HG03135 (cell line): ENCODE results near the gene GADL1.

Experiments
- ATAC-seq: cut with Tn5 transposase; IDR thresholded peaks from one replicate; pipeline ENCODE4 v1.9.1; 2021; ENCODE audit warnings: mild to moderate bottlenecking, moderate library complexity; ENCODE audit not compliant: unreplicated experiment

Gene GADL1

GRCh38 chr3:30682434-30683155 lies 211.9 kb downstream of the GADL1 start:
- ATAC-seq: no peak

- no peak for ATAC-seq
These were observed 212.7 kb downstream of the GADL1 start for GRCh38 chr3:30681649-30682211.

- ATAC-seq: no peak
These were observed 213.4 kb downstream of the GADL1 start for GRCh38 chr3:30680789-30681648.

GRCh38 chr3:30679045-30679444 lies 215.4 kb downstream of the GADL1 start:
- no peak for ATAC-seq

GRCh38 chr3:30677347-30677685 lies 217.1 kb downstream of the GADL1 start:
- no peak for ATAC-seq

- ATAC-seq: no peak
These were observed 217.8 kb downstream of the GADL1 start for GRCh38 chr3:30676424-30677346.
